CMK (cell line): Measurements from ENCODE around the gene EVA1A.
"Not testable (repeated sequence)": the region's sequence is repeated elsewhere in the genome, so short reads cannot be mapped to it uniquely, and the experiment has no call there.

Experiments
- DNase-seq: peaks from one replicate; pipeline ENCODE4 v3.0.0-alpha.2; 2010; ENCODE audit warnings: low read depth

Gene EVA1A

DNA sequence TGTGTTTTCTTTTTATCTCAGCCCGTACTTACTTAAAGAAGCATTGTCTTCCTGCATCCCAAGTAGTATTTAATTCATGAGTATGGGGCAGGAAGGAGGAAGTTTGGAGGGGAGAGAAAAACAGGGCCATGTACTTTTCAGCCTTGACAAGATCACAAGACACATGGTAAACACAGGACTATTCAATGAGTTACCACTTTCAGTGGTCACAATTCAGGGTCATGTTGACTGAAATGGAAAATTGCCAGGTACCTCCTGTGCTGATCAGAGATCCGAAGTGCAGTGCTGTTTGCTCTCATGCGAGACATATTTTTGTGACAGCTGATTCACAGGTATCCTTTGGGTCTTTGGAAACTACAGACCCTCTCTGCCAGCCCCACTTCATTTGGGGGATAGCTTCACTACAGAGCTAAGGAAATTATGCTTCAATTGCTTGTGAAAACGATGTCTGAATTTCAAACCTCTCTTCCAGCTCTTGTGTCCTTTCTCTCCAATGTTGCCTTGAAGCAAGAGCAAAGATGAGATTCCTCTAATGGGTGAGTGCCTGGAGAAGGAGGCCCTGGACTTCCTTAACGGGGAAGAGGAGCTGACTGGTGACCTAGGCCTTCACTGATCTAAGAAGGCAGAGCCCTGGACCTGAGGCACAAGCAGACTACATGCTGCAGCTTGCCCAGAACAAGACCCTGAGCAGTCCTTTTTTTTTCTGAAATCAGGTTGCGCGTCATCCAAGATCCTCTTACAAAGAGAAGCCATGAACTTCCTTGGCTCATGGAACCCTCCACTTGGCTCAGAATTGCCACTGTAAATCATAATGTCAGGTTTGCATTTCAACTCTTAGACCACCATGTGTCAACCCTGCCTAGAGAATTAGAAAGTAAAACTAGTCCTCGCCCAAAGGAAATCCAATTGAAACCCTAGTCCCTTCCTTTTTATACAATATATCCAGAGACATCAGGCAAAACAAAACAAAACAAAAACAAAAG lies 44.1 kb downstream of the EVA1A start:
- no peak for DNase-seq

GRCh38 chr2:75515584-75516368 lies 45.0 kb downstream of the EVA1A start:
- DNase-seq = no peak

- no peak for DNase-seq
Observed at GRCh38 chr2:75513616-75514170, 47.0 kb downstream of the EVA1A start.

DNA sequence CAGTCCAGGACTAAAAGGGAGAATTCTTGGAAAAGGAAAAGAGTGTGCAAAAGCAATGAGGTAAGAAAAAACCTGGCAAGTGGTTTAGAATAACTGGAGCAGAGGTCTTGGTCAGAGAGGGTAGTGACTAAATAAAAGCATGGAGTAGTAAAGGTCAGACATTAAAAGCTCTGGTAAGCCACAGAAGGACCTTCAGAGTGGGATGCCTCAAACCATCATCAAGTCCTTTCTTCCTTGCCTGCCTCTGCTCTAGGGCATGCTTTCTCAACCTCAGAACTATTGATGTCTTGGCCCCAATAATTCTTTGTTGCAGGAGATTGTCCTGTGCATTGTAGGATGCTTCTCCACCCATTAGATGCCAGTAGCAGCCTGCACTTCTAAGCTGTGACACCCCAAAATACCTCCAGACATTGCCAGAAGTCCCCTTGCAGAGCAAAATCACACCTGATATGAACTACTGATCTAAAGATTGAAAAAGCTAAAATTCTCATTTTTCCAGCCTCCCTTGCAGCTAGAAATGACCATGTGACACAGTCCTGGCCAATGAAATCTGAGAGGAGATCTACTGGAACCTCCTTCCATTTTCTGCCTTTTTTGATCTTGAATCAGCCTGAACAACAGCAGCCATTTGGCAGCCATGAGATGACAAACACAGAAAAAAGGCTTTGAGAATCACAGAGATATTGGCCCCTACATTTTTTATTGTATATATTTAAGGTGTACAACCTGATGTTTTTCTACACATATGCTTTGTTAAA lies 48.1 kb downstream of the EVA1A start:
- DNase-seq = no peak

- no peak for DNase-seq
Observed at GRCh38 chr2:75506101-75506697, 54.5 kb downstream of the EVA1A start.

- DNase-seq = no peak
Observed at GRCh38 chr2:75505012-75505411, 55.7 kb downstream of the EVA1A start.

GRCh38 chr2:75503048-75503607 lies 57.6 kb downstream of the EVA1A start:
- DNase-seq = no peak

GRCh38 chr2:75500633-75501032 lies 60.1 kb downstream of the EVA1A start:
- no peak for DNase-seq

DNA sequence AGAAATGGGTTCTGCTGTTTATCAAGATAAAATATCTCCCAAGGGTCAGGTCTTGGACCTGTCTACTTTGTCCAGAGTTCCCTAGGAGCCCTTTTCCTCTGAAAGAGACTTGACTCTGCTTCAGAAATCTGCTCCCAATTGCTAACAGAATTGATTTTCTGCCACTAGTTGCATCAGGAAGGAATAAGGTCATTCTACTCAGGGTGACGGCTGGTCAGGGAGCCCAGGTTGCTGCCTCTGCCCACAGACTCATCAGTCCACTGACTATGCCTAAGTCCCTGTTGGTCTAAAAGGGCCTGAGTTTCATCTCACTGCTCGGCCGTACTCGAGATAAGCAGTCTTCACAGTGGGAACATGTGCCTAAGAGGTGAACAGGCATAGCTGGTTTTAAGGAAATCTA lies 61.2 kb downstream of the EVA1A start:
- no peak for DNase-seq

DNA sequence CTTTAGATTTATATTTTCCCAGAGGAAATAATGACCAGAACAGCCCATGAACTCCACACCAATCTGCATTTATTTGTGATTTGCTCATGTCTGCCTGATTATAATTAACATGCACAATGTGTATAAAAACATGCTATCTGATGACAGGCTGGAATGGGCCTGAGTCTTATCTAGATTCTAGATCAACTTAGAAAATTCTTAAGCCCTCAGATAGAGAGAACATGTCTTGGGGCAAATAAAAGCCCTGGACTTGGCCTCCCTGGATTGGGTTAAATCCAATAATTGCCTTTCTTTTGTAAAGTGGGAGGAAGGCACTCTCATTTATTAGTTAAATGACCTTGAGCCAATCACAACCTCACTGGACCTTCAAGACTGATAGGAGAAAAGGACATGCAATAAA lies 61.8 kb downstream of the EVA1A start:
- DNase-seq = no peak

DNA sequence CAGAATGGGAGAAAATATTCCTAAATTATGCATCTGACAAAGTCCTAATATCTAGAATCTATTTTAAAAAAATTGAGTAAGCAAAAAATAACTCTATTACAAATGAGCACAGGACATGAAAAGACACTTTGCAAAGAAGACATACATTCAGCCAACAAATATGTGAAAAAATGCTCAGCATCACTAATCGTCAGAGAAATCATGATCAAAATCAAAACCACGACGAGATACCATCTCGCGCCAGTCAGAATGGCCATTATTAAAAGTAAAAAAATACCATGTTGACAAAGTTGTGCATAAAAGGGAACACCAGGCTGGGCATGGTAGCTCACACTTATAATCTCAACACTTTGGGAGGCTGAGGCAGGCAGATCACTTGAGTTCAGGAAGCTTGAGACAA lies 63.5 kb downstream of the EVA1A start:
- DNase-seq = no peak

- DNase-seq = no peak
Observed at GRCh38 chr2:75495862-75496261, 64.9 kb downstream of the EVA1A start.

- DNase-seq = no peak
Observed at GRCh38 chr2:75494137-75494769, 66.5 kb downstream of the EVA1A start.

- DNase-seq = no peak
Observed at GRCh38 chr2:75493230-75493629, 67.5 kb downstream of the EVA1A start.

DNA sequence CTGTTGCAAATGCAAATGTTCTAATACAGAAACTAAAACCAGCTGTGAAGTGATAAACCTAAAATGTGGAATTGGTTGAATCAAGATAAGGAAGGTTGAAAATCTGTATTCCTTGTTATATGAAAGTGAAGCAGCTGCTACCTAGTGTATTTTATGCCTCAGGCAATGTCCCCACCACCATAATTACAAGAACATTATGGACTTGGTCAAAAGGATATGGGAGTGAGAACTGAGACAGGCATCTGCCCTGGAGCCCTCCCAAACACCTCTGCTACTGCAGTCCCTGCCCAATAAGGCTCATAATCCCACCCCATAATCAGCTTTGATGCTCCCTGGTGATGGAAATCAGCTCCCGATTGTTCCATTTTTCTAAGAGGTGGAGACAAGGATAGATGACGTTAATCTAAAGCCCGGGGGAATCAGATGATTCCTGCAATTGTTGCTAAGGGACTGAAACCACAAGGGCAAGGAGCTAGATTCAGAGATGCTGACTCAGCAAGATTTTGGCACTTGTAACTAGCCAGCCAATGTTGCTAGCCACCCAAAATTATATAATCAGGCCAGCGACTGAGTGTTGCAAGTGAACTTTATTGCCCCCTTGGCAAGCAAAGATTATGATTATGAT lies 69.5 kb downstream of the EVA1A start:
- no peak for DNase-seq

DNA sequence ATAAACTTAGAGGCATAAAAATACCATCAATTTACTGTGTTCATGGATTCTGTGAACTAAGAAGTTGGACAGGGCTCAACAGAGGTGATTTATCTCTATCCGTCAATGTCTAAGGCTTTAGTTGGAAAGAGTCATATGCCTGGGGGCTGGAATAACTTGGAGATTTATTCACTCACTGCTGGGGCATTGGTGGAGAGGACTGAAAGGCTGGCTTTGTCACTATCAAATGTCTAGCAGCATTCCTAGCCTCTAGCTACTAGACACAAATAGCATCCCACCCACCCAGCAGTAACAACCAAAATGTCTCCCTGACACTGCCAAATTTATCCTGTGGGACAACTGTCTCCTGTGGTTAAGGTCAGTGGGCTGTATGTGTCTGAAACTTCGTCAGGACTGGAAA lies 71.0 kb downstream of the EVA1A start:
- no peak for DNase-seq

DNA sequence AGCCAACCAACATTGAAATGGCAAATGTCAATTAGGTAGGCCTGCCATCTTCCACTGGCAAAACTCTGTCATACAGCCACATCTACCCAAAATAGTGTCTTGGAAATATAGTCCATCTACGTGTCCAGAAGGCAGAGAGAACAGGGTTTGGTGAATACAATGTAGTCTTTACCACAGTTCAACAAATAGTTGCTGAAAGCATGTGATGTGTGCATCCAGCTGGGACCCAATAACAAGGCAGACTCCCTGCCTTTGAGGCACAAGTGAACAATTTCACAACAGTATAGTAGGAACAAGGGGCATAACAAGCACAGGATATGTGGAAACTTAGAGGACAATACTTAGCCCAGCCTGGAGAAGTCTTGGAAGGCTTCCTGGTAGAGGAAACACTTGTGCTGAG lies 72.6 kb downstream of the EVA1A start:
- no peak for DNase-seq

GRCh38 chr2:75486735-75487134 lies 74.0 kb downstream of the EVA1A start:
- not testable (repeated sequence) for DNase-seq

DNA sequence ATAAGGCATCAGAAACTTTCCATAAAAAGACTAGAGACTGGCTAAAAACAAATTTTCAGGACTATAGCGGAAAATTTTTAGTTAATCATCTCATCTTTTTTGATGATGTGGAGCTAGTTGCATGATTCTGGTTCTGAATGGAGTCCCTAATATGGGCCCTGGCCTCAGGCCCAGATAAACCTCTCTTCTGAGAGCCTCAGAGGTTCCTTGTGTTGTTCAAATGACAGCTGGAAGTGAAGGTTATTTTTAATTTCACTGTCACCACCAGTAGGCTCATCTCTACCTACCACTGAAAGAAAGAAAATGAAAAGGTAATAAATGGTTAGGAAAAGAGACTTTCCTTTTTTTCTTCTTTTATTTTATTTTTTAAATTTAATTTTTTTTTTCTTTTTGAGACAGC lies 75.9 kb downstream of the EVA1A start:
- DNase-seq = no peak

- DNase-seq = no peak
Observed at GRCh38 chr2:75483878-75484277, 76.9 kb downstream of the EVA1A start.
